Stimulated activated CD8-positive, alpha-beta memory T cell treated with anti-CD3 and anti-CD28 coated beads, Interleukin-4, amount 100 ng/mL, for 4 hours (primary cell): ENCODE data around the gene PEX13.
A peak's percentile ranks its signal among the peaks of the same experiment; 100 is the strongest.
"Not testable (repeated sequence)": the region's sequence is repeated elsewhere in the genome, so short reads cannot be mapped to it uniquely, and the experiment has no call there.

ENCODE experiments used
- DNase-seq, 2 donors: peaks; one replicate each; pipeline ENCODE4 v3.0.0-alpha.2; 2020; ENCODE audit warnings: low read depth in 2 of 2, low spot score in 1 of 2

Gene PEX13

GRCh38 chr2:61017556-61018317, at the start of gene PEX13, which contains the start of gene PUS10:
PEX13 (plus strand) TSS chr2:61017720; CDS start chr2:61017760, 40 bp downstream.
PUS10 (minus strand) TSS chr2:61018255; CDS start chr2:61011890, 6,365 bp downstream.
- peak; percentile 15 to 21 for DNase-seq

- no peak for DNase-seq
Observed at GRCh38 chr2:60972889-60973656, 44.4 kb upstream of the PEX13 start.

- DNase-seq, result no peak
Observed at GRCh38 chr2:60973705-60974104, 43.8 kb upstream of the PEX13 start.

GRCh38 chr2:60974652-60975051, 42.9 kb upstream of the PEX13 start:
- no peak for DNase-seq

- DNase-seq, result no peak
Observed at GRCh38 chr2:60976256-60976850, 41.2 kb upstream of the PEX13 start.

- no peak for DNase-seq
Observed at GRCh38 chr2:60976875-60977561, 40.5 kb upstream of the PEX13 start.

- no peak for DNase-seq
Observed at GRCh38 chr2:60977562-60977895, 40.0 kb upstream of the PEX13 start.

- DNase-seq, result no peak
Observed at GRCh38 chr2:60979231-60979630, 38.3 kb upstream of the PEX13 start.

GRCh38 chr2:60980071-60980815, 37.3 kb upstream of the PEX13 start:
- no peak for DNase-seq

- DNase-seq, result not testable (repeated sequence)
Observed at GRCh38 chr2:60982066-60982465, 35.5 kb upstream of the PEX13 start.

- no peak for DNase-seq
Observed at GRCh38 chr2:60984720-60985119, 32.8 kb upstream of the PEX13 start.

- no peak for DNase-seq
Observed at GRCh38 chr2:60987041-60987440, 30.5 kb upstream of the PEX13 start.

GRCh38 chr2:60987656-60988055, 29.9 kb upstream of the PEX13 start:
- DNase-seq, result not testable (repeated sequence)

GRCh38 chr2:60989259-60989658, 28.3 kb upstream of the PEX13 start:
- no peak for DNase-seq

- no peak for DNase-seq
Observed at GRCh38 chr2:60991644-60992043, 25.9 kb upstream of the PEX13 start.

GRCh38 chr2:60992985-60993392, 24.5 kb upstream of the PEX13 start:
- no peak for DNase-seq

- no peak for DNase-seq
Observed at GRCh38 chr2:60994131-60994530, 23.4 kb upstream of the PEX13 start.

GRCh38 chr2:60998628-60999545, 18.6 kb upstream of the PEX13 start:
- DNase-seq, result no peak

GRCh38 chr2:61005736-61006135, 11.8 kb upstream of the PEX13 start:
- no peak for DNase-seq
